ENCODE measurements around the gene ZC3HAV1.
"Not testable (repeated sequence)": the region's sequence is repeated elsewhere in the genome, so short reads cannot be mapped to it uniquely, and the experiment has no call there.

Gene ZC3HAV1

DNA sequence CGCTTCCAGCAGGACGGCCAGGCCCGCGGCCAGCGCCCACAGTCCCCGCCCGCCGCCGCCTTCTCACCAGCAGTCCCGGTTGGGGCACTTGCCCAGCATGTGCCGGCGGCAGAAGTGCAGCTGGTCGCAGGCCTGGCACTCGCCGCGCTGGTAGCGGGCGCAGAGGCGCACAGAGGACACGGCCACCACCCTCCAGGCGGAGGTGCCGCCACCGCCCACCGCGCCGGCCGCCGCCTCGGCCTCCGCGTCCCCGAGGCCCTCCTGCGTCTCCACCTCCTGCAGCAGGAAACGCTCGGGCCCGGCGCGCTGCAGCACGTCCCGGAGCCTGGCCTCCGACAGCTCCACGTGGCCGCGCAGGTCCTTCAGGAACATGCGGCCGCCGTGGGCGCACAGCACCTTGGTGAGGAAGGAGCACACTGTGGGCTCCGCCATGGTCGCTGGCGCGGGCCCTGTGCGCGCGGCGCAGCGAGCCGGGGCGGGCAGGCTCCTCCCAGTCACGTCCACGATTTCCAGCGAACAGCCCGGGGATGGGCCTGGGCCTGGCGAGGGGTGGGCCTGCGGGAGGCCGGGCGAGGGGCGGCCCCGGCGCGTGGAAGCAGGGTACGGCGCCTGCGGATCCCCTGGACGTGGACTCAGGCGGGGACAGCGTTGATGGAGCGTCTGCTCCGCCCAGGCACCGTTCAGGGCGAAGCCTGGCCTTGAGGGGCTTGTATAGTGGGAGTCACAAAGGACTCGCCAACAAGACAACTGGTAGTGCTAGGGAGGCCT, 73.8 kb downstream of the ZC3HAV1 start, which contains the start of gene ZC3HAV1L:
TSS of gene ZC3HAV1L (minus strand) at position 457 of the 768 bp plus-strand sequence. CDS start at position 432, 25 bp downstream.
- H3K4me3 ChIP-seq (ENCODE audit: low read length) = peak within 1 kb of the TSS; percentile 74
- DNase-seq (ENCODE audit: low read depth, low spot score) = peak; percentile 63

DNA sequence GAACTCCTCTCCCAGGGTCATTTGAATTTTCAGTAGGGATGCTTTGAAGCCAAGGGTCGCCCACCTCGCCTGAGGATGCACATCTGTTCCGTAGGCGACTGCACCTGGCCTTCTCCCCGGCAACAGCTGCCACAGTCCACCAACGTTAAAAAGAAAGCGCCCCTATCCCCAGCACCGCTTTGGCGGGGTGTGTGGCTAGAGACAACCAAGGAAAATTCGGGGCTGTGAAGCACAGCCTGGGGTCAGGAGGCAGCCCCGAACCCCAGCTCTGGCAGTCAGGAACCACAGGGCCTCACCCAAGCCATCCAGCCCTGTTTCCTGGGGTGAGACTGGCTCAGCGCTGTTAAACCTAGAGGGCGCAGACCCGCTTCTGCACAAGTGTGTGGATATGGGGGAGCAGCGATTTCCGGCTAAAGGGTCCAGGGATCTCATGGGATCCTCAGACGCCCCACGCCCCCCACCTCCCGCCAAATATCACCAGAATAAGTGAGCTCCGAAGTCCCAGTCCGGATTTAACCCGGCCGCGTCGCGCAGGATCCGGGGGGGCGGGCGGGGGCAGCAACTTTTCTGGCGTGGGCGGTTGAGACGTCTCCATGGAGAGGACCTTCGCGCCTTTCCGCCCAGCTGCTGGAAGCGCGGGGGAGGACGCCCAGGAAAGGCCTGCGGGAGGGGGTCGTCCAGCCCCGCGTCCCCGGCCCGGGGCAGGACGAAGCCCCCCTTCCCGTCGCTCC, 74.5 kb downstream of the ZC3HAV1 start:
- peak overlapping the region; percentile 74 for H3K4me3 ChIP-seq (ENCODE audit: low read length)
- DNase-seq (ENCODE audit: low read depth, low spot score) = peak; percentile 56

GRCh38 chr7:139034336-139034735, 75.2 kb downstream of the ZC3HAV1 start:
- H3K4me3 ChIP-seq (ENCODE audit: low read length) = peak overlapping the region; percentile 74
- no peak for DNase-seq (ENCODE audit: low read depth, low spot score)

- H3K4me3 ChIP-seq (ENCODE audit: low read length) = no peak overlapping the region
- no peak for DNase-seq (ENCODE audit: low read depth, low spot score)
Measured at GRCh38 chr7:139033346-139034114, 76.0 kb downstream of the ZC3HAV1 start.

DNA sequence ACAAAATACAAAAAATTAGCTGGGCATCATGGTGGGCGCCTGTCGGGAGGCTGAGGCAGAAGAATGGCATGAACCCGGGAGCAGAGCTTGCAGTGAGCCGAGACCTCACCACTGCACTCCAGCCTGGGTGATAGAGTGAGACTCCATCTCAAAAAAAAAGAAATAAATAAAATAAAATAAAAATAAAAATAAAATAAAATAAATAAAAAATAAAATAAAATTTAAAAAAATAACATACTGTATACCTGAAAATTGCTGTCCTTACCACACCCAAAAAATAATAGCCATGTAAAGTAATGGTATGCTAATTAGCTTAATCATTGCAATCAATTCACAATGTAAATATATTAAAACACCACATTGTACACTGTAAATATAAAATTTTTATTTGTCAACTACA, 77.0 kb downstream of the ZC3HAV1 start:
- no peak for DNase-seq (ENCODE audit: low read depth, low spot score)

GRCh38 chr7:139029353-139029752, 80.2 kb downstream of the ZC3HAV1 start:
- DNase-seq (ENCODE audit: low read depth, low spot score) = no peak
- H3K4me3 ChIP-seq (ENCODE audit: low read length) = no peak overlapping the region

More for the DNA sequence above, 77.0 kb downstream of the ZC3HAV1 start:
- H3K4me3 ChIP-seq (ENCODE audit: low read length) = no peak overlapping the region

DNA sequence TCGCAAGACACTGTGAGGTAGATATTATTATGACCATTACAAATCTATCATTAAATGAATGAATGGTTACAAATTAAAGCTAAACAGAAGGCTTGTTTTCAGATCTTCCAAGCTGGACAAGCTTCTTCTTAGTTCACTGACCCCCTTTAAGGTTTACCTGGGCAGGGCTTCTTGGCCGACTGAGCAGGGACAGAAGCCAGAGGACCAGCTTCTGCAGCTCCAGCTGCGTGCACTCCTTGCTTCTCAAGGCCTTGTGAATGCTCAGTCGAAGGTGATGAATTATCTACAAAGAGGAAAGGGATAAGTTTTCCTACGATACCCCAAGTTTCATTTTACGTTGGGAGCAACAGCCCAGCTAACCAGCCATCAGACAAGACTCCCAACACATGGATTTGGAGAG, 83.0 kb downstream of the ZC3HAV1 start:
- no peak overlapping the region for H3K4me3 ChIP-seq (ENCODE audit: low read length)

DNA sequence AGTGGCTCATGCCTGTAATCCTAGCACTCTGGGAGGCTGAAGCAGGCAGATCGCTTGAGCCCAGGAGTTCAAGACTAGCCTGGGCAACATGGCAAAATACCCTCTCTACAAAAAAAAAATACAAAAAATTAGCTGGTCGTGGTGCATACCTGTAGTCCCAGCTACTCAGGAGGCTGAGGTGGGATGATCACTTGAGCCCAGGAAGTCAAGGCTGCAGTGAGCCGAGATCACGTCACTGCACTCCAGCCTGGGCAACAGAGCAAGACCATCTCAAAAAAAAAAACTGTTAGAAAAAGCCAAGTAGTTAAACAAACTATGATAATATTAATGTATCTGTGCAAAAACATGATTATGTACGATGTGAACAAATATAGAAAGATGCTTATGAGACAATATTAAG, 83.7 kb downstream of the ZC3HAV1 start:
- H3K4me3 ChIP-seq (ENCODE audit: low read length) = not testable (repeated sequence)

More for the DNA sequence above, 83.0 kb downstream of the ZC3HAV1 start:
- DNase-seq (ENCODE audit: low read depth, low spot score) = no peak

DNA sequence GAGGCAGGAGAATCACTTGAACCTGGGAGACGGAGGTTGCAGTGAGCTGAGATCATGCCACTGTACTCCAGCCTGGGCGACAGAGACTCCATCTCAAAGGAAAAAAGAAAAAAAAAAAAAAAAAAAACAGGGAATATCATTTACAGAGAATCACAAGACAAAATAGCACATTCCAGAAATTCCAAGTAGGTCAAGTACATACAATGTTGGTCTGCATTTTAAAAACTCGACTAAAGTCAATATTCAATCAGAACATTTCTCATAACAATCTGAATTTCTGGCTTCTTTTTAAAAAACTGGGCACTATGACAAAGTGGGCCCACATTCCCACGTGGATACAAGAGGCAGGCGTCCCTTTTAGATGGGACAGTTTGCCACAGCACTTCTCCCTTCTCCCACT, 86.4 kb downstream of the ZC3HAV1 start:
- no peak overlapping the region for H3K4me3 ChIP-seq (ENCODE audit: low read length)
- no peak for DNase-seq (ENCODE audit: low read depth, low spot score)

More for the DNA sequence above, 83.7 kb downstream of the ZC3HAV1 start:
- not testable (repeated sequence) for DNase-seq (ENCODE audit: low read depth, low spot score)

GRCh38 chr7:139022286-139022685, 87.2 kb downstream of the ZC3HAV1 start:
- H3K4me3 ChIP-seq (ENCODE audit: low read length) = no peak overlapping the region
- DNase-seq (ENCODE audit: low read depth, low spot score) = no peak

GRCh38 chr7:139018910-139019309, 90.6 kb downstream of the ZC3HAV1 start:
- H3K4me3 ChIP-seq (ENCODE audit: low read length) = no peak overlapping the region
- no peak for DNase-seq (ENCODE audit: low read depth, low spot score)

- no peak overlapping the region for H3K4me3 ChIP-seq (ENCODE audit: low read length)
- DNase-seq (ENCODE audit: low read depth, low spot score) = peak; percentile 72
Measured at GRCh38 chr7:139016931-139017511, 92.5 kb downstream of the ZC3HAV1 start.

- no peak overlapping the region for H3K4me3 ChIP-seq (ENCODE audit: low read length)
- no peak for DNase-seq (ENCODE audit: low read depth, low spot score)
Measured at GRCh38 chr7:139011373-139011772, 98.1 kb downstream of the ZC3HAV1 start.

DNA sequence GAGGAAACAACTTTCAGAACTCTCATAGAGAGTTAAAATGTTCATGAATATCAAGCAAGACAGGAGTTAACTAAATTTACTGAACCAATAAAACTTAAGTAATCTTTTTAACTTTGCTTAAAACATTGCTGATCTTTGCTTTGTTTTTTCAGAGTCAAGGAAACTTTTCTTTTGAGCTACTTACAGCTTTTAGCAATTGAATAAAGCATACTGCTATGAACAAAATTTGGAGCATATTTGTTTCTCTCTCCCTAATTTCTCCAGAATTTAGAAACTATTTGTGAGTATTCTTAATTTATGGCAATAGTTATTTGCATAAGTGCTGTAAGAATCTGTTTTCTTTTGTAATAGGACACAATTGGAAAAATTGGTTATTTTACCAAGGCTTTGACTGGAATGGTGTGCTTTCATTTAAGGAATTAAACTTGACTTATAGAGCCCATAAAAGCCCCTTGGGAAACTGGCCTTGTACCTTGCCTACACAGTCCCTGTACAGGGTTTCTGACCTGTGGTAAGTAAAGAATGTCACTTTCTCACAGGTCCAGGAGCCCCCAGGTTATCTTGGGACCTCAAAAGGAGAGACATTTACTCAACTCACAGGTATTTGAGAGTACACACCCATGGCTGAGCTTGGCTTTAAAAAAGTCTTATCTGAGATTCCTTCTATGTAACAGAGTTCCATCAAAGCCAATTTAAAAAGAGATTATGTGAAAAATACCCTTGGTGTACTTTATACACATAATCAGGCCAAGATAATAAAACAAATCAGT, 105.0 kb downstream of the ZC3HAV1 start:
- DNase-seq (ENCODE audit: low read depth, low spot score) = no peak
- no peak overlapping the region for H3K4me3 ChIP-seq (ENCODE audit: low read length)

GRCh38 chr7:138999414-138999813, 110.1 kb downstream of the ZC3HAV1 start:
- H3K4me3 ChIP-seq (ENCODE audit: low read length) = no peak overlapping the region
- peak; percentile 44 for DNase-seq (ENCODE audit: low read depth, low spot score)
